NK-92 treated with Interleukin-12 subunit alpha and Interleukin-12 subunit beta, amount 100 ng/mL, for 24 hours (cell line): ENCODE data around the gene VWA1.
"Not testable (repeated sequence)": the region's sequence is repeated elsewhere in the genome, so short reads cannot be mapped to it uniquely, and the experiment has no call there.

ENCODE experiments used
- DNase-seq: peaks from one replicate; lab custom pipeline; 2025; lab: John Stamatoyannopoulos, UW

The VWA1 gene

GRCh38 chr1:1403653-1404052, 31.8 kb upstream of the VWA1 start:
- DNase-seq = no peak

- no peak for DNase-seq
Measured at GRCh38 chr1:1406101-1406820, 29.2 kb upstream of the VWA1 start.

- DNase-seq = peak; percentile 92
Measured at GRCh38 chr1:1406821-1407635, 28.5 kb upstream of the VWA1 start, which contains the start of gene MRPL20. TSS of gene MRPL20 (minus strand) at chr1:1407293. CDS start at chr1:1407217, 76 bp downstream.

GRCh38 chr1:1407636-1408318, 27.7 kb upstream of the VWA1 start:
- DNase-seq = no peak

GRCh38 chr1:1410238-1410637, 25.3 kb upstream of the VWA1 start:
- not testable (repeated sequence) for DNase-seq

GRCh38 chr1:1411626-1412025, 23.9 kb upstream of the VWA1 start:
- DNase-seq = no peak

- not testable (repeated sequence) for DNase-seq
Measured at GRCh38 chr1:1412311-1412902, 23.1 kb upstream of the VWA1 start.

- no peak for DNase-seq
Measured at GRCh38 chr1:1415751-1416150, 19.7 kb upstream of the VWA1 start.

GRCh38 chr1:1417396-1417795, 18.1 kb upstream of the VWA1 start:
- not testable (repeated sequence) for DNase-seq

- not testable (repeated sequence) for DNase-seq
Measured at GRCh38 chr1:1417825-1418463, 17.5 kb upstream of the VWA1 start.

GRCh38 chr1:1418464-1419362, 16.8 kb upstream of the VWA1 start:
- no peak for DNase-seq

GRCh38 chr1:1419363-1419812, 16.1 kb upstream of the VWA1 start:
- no peak for DNase-seq

- no peak for DNase-seq
Measured at GRCh38 chr1:1419813-1420653, 15.5 kb upstream of the VWA1 start.

GRCh38 chr1:1420654-1421141, 14.8 kb upstream of the VWA1 start:
- no peak for DNase-seq

GRCh38 chr1:1421147-1421906, 14.2 kb upstream of the VWA1 start, which contains the start of gene ANKRD65:
TSS of gene ANKRD65 (minus strand) at chr1:1421276. CDS start at chr1:1421005, 271 bp downstream.
- no peak for DNase-seq

GRCh38 chr1:1421907-1422464, 13.5 kb upstream of the VWA1 start:
- no peak for DNase-seq

- no peak for DNase-seq
Measured at GRCh38 chr1:1422465-1423244, 12.8 kb upstream of the VWA1 start.

GRCh38 chr1:1423245-1423597, 12.3 kb upstream of the VWA1 start:
- DNase-seq = no peak
